Measurements from ENCODE around the gene CCDC171. TPM values are rescaled to one million over a fixed set of nuclear protein-coding genes. Genes with fewer than 3 reads are reported as not detected.
A peak's percentile ranks its signal among the peaks of the same experiment; 100 is the strongest.

Gene CCDC171
- total RNA-seq, 3 donors from 2014 or later (not counting 1 experiment from before 2014, with no cell fraction given) = 1.5 to 2.6 (median 2.2) TPM

DNA sequence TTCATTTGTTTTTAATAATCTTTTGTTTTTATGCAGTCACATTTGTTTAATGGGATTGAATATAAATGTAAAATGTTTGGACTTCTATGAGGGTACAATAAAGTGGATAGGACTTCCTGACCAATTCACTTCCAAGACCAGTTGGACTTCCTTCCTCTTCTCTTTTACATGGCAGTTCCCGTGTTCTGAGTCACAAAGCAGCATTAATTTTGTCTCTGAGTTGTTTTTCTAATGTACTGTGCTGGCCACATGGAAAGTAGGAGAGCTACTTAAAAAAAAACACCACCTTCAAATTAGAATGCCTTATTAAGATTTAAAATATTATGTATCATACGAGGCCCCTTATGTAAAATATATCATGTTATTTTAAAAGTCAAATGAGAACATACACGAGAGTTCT, 87.3 kb downstream of the CCDC171 start:
- Mint-ChIP-seq H3K4me3 (no peak overlapping the region), H3K27me3 (ENCODE audit: low read depth in 2 of 2) (peaks cover 0 to under 1% of the 10 kb centered on the region in 2 donors), H3K4me1 (no peaks in the 10 kb centered on the region), H3K36me3 (no peaks in the 10 kb centered on the region), H3K9me3 (no peaks in the 10 kb centered on the region), H3K27ac (no peak overlapping the region)
- TF ChIP-seq, protein P1, sequence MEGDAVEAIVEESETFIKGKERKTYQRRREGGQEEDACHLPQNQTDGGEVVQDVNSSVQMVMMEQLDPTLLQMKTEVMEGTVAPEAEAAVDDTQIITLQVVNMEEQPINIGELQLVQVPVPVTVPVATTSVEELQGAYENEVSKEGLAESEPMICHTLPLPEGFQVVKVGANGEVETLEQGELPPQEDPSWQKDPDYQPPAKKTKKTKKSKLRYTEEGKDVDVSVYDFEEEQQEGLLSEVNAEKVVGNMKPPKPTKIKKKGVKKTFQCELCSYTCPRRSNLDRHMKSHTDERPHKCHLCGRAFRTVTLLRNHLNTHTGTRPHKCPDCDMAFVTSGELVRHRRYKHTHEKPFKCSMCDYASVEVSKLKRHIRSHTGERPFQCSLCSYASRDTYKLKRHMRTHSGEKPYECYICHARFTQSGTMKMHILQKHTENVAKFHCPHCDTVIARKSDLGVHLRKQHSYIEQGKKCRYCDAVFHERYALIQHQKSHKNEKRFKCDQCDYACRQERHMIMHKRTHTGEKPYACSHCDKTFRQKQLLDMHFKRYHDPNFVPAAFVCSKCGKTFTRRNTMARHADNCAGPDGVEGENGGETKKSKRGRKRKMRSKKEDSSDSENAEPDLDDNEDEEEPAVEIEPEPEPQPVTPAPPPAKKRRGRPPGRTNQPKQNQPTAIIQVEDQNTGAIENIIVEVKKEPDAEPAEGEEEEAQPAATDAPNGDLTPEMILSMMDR (IDR thresholded peaks at IDR 0.05) = no peak
- DNase-seq = no peak
- Histone ChIP-seq H3K4me3 (ENCODE audit: low read length) (no peak overlapping the region), H3K27ac (ENCODE audit: low read length) (no peak overlapping the region), H3K4me1 (ENCODE audit: control insufficient read depth, insufficient read depth, low read length) (no peaks in the 10 kb centered on the region), H3K36me3 (ENCODE audit: control insufficient read depth, insufficient read depth, low read length) (no peaks in the 10 kb centered on the region), H3K27me3 (ENCODE audit: control insufficient read depth, insufficient read depth, low read length) (no peaks in the 10 kb centered on the region), H3K9me3 (ENCODE audit: control insufficient read depth, insufficient read depth, low read length) (no peaks in the 10 kb centered on the region)
- no peak for ATAC-seq
- no CpG with 5 or more reads among the region's 3 CpGs for WGBS (ENCODE audit: insufficient coverage)
- intact Hi-C loops (cut with micrococcal nuclease) = no loop called here

DNA sequence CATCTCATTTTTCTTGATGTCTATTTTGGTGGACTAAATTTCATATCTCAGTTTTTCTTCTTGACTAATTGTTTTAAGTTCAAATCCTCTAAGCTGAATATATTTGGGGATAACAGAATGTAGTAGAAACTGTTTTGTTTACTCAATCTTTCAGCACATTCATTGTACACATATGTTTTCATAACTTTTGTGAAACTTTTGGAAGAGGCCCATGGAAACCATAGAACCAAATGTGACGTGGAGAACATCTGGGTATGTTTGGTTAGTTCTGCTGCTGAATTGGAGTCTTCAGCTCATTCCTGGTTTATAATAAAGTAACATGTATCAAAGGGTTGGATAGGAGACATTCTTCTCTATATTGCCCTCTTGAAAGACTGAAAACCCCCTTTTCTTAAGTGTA, 88.4 kb downstream of the CCDC171 start:
- H3K36me3 ChIP-seq (ENCODE audit: control insufficient read depth, insufficient read depth, low read length) = no peaks in the 10 kb centered on the region
- DNase-seq (no peak), ATAC-seq (no peak)
- no peaks in the 10 kb centered on the region for H3K4me1 ChIP-seq (ENCODE audit: control insufficient read depth, insufficient read depth, low read length)
- WGBS (ENCODE audit: insufficient coverage) = 100% methylated on average over 1 of the region's 1 CpG
- Mint-ChIP-seq H3K27ac (no peak overlapping the region), H3K9me3 (peaks cover 2 to 4% of the 10 kb centered on the region in 2 donors), H3K4me3 (no peak overlapping the region), H3K27me3 (ENCODE audit: low read depth in 2 of 2) (peaks cover 0 to 7% of the 10 kb centered on the region in 2 donors), H3K36me3 (no peaks in the 10 kb centered on the region), H3K4me1 (no peaks in the 10 kb centered on the region)
- TF ChIP-seq, protein P1 (IDR thresholded peaks at IDR 0.05) = no peak
- no peaks in the 10 kb centered on the region for H3K9me3 ChIP-seq (ENCODE audit: control insufficient read depth, insufficient read depth, low read length)
- H3K4me3 ChIP-seq (ENCODE audit: low read length) = no peak overlapping the region
- no peak overlapping the region for H3K27ac ChIP-seq (ENCODE audit: low read length)
- intact Hi-C loops (cut with micrococcal nuclease) = no loop called here
- H3K27me3 ChIP-seq (ENCODE audit: control insufficient read depth, insufficient read depth, low read length) = no peaks in the 10 kb centered on the region

DNA sequence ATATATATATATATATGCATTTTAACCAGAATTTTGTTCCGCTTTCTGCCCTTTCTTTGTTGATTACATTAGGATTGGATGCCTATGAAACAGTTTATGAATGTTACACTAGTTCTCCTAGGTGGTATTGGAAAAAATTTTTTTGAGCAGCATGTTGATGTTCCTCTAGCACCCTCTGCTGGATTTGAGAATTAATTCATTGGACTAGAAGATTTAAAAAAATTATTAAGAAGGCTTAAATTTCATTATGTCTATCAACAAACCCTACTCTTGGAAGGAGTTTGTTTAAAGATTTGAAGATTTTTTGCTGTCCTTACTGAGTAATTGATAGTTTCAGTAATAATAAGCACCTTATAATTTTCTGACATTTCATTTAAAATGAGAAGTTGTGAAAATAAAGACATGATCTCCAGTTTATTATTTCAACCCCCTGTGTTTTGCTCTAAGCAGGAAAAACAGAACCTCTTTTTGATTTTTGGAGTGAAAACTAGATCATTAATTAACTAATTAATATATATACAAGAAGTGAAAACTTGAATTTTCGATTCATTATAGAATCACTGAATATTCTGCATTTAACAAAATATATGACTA, 89.6 kb downstream of the CCDC171 start:
- no peaks in the 10 kb centered on the region for H3K4me1 Mint-ChIP-seq
- H3K4me3 ChIP-seq (ENCODE audit: low read length) = no peak overlapping the region
- H3K27ac ChIP-seq (ENCODE audit: low read length) = no peak overlapping the region
- H3K27ac Mint-ChIP-seq = no peak overlapping the region
- H3K9me3 ChIP-seq (ENCODE audit: control insufficient read depth, insufficient read depth, low read length) = no peaks in the 10 kb centered on the region
- H3K9me3 Mint-ChIP-seq = peaks cover 2 to 8% of the 10 kb centered on the region in 2 donors
- no peak for ATAC-seq
- no peaks in the 10 kb centered on the region for H3K36me3 ChIP-seq (ENCODE audit: control insufficient read depth, insufficient read depth, low read length)
- no peaks in the 10 kb centered on the region for H3K4me1 ChIP-seq (ENCODE audit: control insufficient read depth, insufficient read depth, low read length)
- H3K36me3 Mint-ChIP-seq = no peaks in the 10 kb centered on the region
- intact Hi-C loops (cut with micrococcal nuclease) = no loop called here
- peak in 1 of 2 donors; percentile 42 for DNase-seq
- 89% methylated on average over 1 of the region's 2 CpGs for WGBS (ENCODE audit: insufficient coverage)
- no peak overlapping the region for H3K4me3 Mint-ChIP-seq
- no peaks in the 10 kb centered on the region for H3K27me3 ChIP-seq (ENCODE audit: control insufficient read depth, insufficient read depth, low read length)
- peaks cover 3 to 7% of the 10 kb centered on the region in 2 donors for H3K27me3 Mint-ChIP-seq (ENCODE audit: low read depth in 2 of 2)
- TF ChIP-seq, protein P1 (IDR thresholded peaks at IDR 0.05) = peak; percentile 13

DNA sequence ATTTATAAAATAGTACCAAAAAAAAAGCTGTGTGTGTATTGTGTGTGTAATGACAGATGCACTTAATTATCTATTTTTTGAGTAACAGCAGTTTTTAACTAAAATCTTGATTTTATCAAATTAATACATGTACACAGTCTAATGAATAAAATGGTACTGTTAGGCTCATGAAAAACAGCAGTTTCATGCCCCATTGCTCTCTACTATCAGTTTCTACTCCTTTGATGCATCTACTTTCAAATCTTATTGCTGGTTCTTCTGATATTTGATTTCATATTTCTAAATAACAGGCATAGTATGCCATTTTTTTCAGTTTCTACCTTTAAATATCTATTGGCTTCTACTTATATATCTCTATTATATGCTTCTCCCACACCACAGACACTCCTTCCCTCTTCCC, 117.4 kb downstream of the CCDC171 start:
- Mint-ChIP-seq H3K27ac (no peak overlapping the region), H3K27me3 (ENCODE audit: low read depth in 2 of 2) (no peaks in the 10 kb centered on the region), H3K4me3 (no peak overlapping the region), H3K36me3 (no peaks in the 10 kb centered on the region), H3K4me1 (no peaks in the 10 kb centered on the region), H3K9me3 (peaks cover 3 to 8% of the 10 kb centered on the region in 2 donors)
- TF ChIP-seq, protein P1 (IDR thresholded peaks at IDR 0.05) = no peak
- no peaks in the 10 kb centered on the region for H3K27me3 ChIP-seq (ENCODE audit: control insufficient read depth, insufficient read depth, low read length)
- no peaks in the 10 kb centered on the region for H3K9me3 ChIP-seq (ENCODE audit: control insufficient read depth, insufficient read depth, low read length)
- no peak overlapping the region for H3K4me3 ChIP-seq (ENCODE audit: low read length)
- no peak for DNase-seq
- ATAC-seq = no peak
- no peaks in the 10 kb centered on the region for H3K4me1 ChIP-seq (ENCODE audit: control insufficient read depth, insufficient read depth, low read length)
- H3K36me3 ChIP-seq (ENCODE audit: control insufficient read depth, insufficient read depth, low read length) = no peaks in the 10 kb centered on the region
- intact Hi-C loops (cut with micrococcal nuclease) = no loop called here
- H3K27ac ChIP-seq (ENCODE audit: low read length) = no peak overlapping the region
